Adipocyte (in vitro differentiated cells): ENCODE measurements around the gene WNT16.

ENCODE experiments used
- DNase-seq: peaks from one replicate; pipeline ENCODE4 v3.0.0-alpha.2; 2015; ENCODE audit warnings: low read depth
- H3K27me3 ChIP-seq: replicated peaks from 2 replicates; pipeline ENCODE4 v1.7.0; 2013; ENCODE audit warnings: mild to moderate bottlenecking, low read length, moderate library complexity; ENCODE audit not compliant: control insufficient read depth, insufficient read depth
- H3K36me3 ChIP-seq: 2 replicates; pipeline ENCODE4 v1.7.0; 2013; ENCODE audit warnings: low read length, mild to moderate bottlenecking, moderate library complexity; ENCODE audit not compliant: control insufficient read depth, insufficient read depth, severe bottlenecking
- H3K4me1 ChIP-seq: 2 replicates; pipeline ENCODE4 v1.7.0; 2013; ENCODE audit warnings: mild to moderate bottlenecking, low read length, moderate library complexity; ENCODE audit not compliant: control insufficient read depth, insufficient read depth
- H3K4me3 ChIP-seq: 2 replicates; pipeline ENCODE4 v1.7.0; 2013; ENCODE audit warnings: mild to moderate bottlenecking, low read length, moderate library complexity
- H3K9ac ChIP-seq: 2 replicates; pipeline ENCODE4 v1.7.0; 2013; ENCODE audit warnings: mild to moderate bottlenecking, low read length, moderate library complexity
- H3K9me3 ChIP-seq: 2 replicates; pipeline ENCODE4 v1.7.0; 2013; ENCODE audit warnings: mild to moderate bottlenecking, low read length, moderate library complexity; ENCODE audit not compliant: control insufficient read depth

Gene WNT16

GRCh38 chr7:121352323-121352722 is 23.5 kb downstream of the WNT16 start:
- Histone ChIP-seq H3K4me1 (no peaks in the 10 kb centered on the region), H3K9me3 (no peaks in the 10 kb centered on the region), H3K4me3 (no peak overlapping the region), H3K9ac (no peak overlapping the region), H3K27me3 (no peaks in the 10 kb centered on the region), H3K36me3 (peaks cover 72% of the 10 kb centered on the region)
- no peak for DNase-seq

- no peaks in the 10 kb centered on the region for H3K27me3 ChIP-seq
- H3K4me3 ChIP-seq = no peak overlapping the region
- no peaks in the 10 kb centered on the region for H3K4me1 ChIP-seq
- H3K9ac ChIP-seq = no peak overlapping the region
- no peak for DNase-seq
- H3K9me3 ChIP-seq = no peaks in the 10 kb centered on the region
- peaks cover 100% of the 10 kb centered on the region for H3K36me3 ChIP-seq
Observed at GRCh38 chr7:121355574-121355973, 26.8 kb downstream of the WNT16 start.

- no peaks in the 10 kb centered on the region for H3K4me1 ChIP-seq
- no peak for DNase-seq
- no peak overlapping the region for H3K9ac ChIP-seq
- peaks cover 100% of the 10 kb centered on the region for H3K36me3 ChIP-seq
- H3K4me3 ChIP-seq = no peak overlapping the region
- H3K9me3 ChIP-seq = no peaks in the 10 kb centered on the region
- no peaks in the 10 kb centered on the region for H3K27me3 ChIP-seq
Observed at GRCh38 chr7:121360564-121360963, 31.8 kb downstream of the WNT16 start.

GRCh38 chr7:121366852-121367431 is 38.1 kb downstream of the WNT16 start:
- Histone ChIP-seq H3K9ac (peak overlapping the region; percentile 46), H3K4me3 (no peak overlapping the region), H3K36me3 (peaks cover 80% of the 10 kb centered on the region), H3K9me3 (no peaks in the 10 kb centered on the region), H3K4me1 (peaks cover 11% of the 10 kb centered on the region), H3K27me3 (no peaks in the 10 kb centered on the region)
- peak; percentile 77 for DNase-seq

- peaks cover 24% of the 10 kb centered on the region for H3K4me1 ChIP-seq
- peaks cover 74% of the 10 kb centered on the region for H3K36me3 ChIP-seq
- DNase-seq = peak; percentile 69
Observed at GRCh38 chr7:121369462-121369861, 40.7 kb downstream of the WNT16 start.

GRCh38 chr7:121371367-121371766 is 42.6 kb downstream of the WNT16 start:
- H3K9me3 ChIP-seq = no peaks in the 10 kb centered on the region
- H3K27me3 ChIP-seq = no peaks in the 10 kb centered on the region
- H3K9ac ChIP-seq = no peak overlapping the region
- peaks cover 75% of the 10 kb centered on the region for H3K36me3 ChIP-seq
- peaks cover 24% of the 10 kb centered on the region for H3K4me1 ChIP-seq
- H3K4me3 ChIP-seq = no peak overlapping the region
- no peak for DNase-seq

More at GRCh38 chr7:121369462-121369861, 40.7 kb downstream of the WNT16 start:
- Histone ChIP-seq H3K9me3 (no peaks in the 10 kb centered on the region), H3K4me3 (peak overlapping the region; percentile 39), H3K27me3 (no peaks in the 10 kb centered on the region), H3K9ac (peak overlapping the region; percentile 20)

- DNase-seq = peak; percentile 39
- peaks cover 80% of the 10 kb centered on the region for H3K36me3 ChIP-seq
- no peaks in the 10 kb centered on the region for H3K27me3 ChIP-seq
- H3K4me1 ChIP-seq = peaks cover 24% of the 10 kb centered on the region
- no peaks in the 10 kb centered on the region for H3K9me3 ChIP-seq
- H3K4me3 ChIP-seq = no peak overlapping the region
- H3K9ac ChIP-seq = no peak overlapping the region
Observed at GRCh38 chr7:121371883-121372282, 43.1 kb downstream of the WNT16 start.

- Histone ChIP-seq H3K36me3 (peaks cover 84% of the 10 kb centered on the region), H3K4me3 (no peak overlapping the region), H3K27me3 (no peaks in the 10 kb centered on the region), H3K9ac (no peak overlapping the region), H3K4me1 (peaks cover 24% of the 10 kb centered on the region), H3K9me3 (no peaks in the 10 kb centered on the region)
- DNase-seq = no peak
Observed at GRCh38 chr7:121372376-121373010, 43.7 kb downstream of the WNT16 start.

- Histone ChIP-seq H3K4me1 (peaks cover 24% of the 10 kb centered on the region), H3K9ac (no peak overlapping the region), H3K36me3 (peaks cover 84% of the 10 kb centered on the region), H3K27me3 (no peaks in the 10 kb centered on the region), H3K4me3 (no peak overlapping the region), H3K9me3 (no peaks in the 10 kb centered on the region)
- DNase-seq = no peak
Observed at GRCh38 chr7:121373177-121373576, 44.4 kb downstream of the WNT16 start.

- Histone ChIP-seq H3K9me3 (no peaks in the 10 kb centered on the region), H3K4me1 (peaks cover 23% of the 10 kb centered on the region), H3K9ac (no peak overlapping the region), H3K36me3 (peaks cover 77% of the 10 kb centered on the region), H3K4me3 (no peak overlapping the region), H3K27me3 (no peaks in the 10 kb centered on the region)
- DNase-seq = no peak
Observed at GRCh38 chr7:121376979-121377378, 48.2 kb downstream of the WNT16 start.

GRCh38 chr7:121379930-121380329 is 51.1 kb downstream of the WNT16 start:
- DNase-seq = no peak
- Histone ChIP-seq H3K4me1 (peaks cover 14% of the 10 kb centered on the region), H3K36me3 (peaks cover 53% of the 10 kb centered on the region), H3K4me3 (no peak overlapping the region), H3K27me3 (no peaks in the 10 kb centered on the region), H3K9ac (no peak overlapping the region), H3K9me3 (no peaks in the 10 kb centered on the region)

GRCh38 chr7:121382473-121382872 is 53.7 kb downstream of the WNT16 start:
- Histone ChIP-seq H3K27me3 (no peaks in the 10 kb centered on the region), H3K9ac (no peak overlapping the region), H3K9me3 (no peaks in the 10 kb centered on the region), H3K36me3 (peaks cover 28% of the 10 kb centered on the region), H3K4me1 (peaks cover 29% of the 10 kb centered on the region), H3K4me3 (no peak overlapping the region)
- no peak for DNase-seq
